Left ventricle myocardium inferior (tissue), 1 donor: ENCODE data around the gene FAM3D. TPM values are rescaled to one million over a fixed set of nuclear protein-coding genes. Genes with fewer than 3 reads are reported as not detected.
A peak's percentile ranks its signal among the peaks of the same experiment; 100 is the strongest.

ENCODE experiments used
- DNase-seq: peaks from one replicate; pipeline ENCODE4 v3.0.0-alpha.2; 2020
- H3K27ac ChIP-seq: fragments of 200-600 bp; replicated peaks from 2 replicates; pipeline ENCODE4 v1.8.0; 2021
- H3K27me3 ChIP-seq: fragments of 200-600 bp; 2 replicates; pipeline ENCODE4 v1.8.0; 2021; ENCODE audit warnings: low read depth
- H3K36me3 ChIP-seq: fragments of 200-600 bp; 2 replicates; pipeline ENCODE4 v1.8.0; 2021
- H3K4me1 ChIP-seq: fragments of 200-600 bp; 2 replicates; pipeline ENCODE4 v1.8.0; 2021
- H3K4me3 ChIP-seq: fragments of 200-600 bp; 2 replicates; pipeline ENCODE4 v1.8.0; 2021; ENCODE audit warnings: mild to moderate bottlenecking, moderate library complexity
- H3K9me3 ChIP-seq: fragments of 200-600 bp; replicated peaks from 2 replicates; pipeline ENCODE4 v1.8.0; 2021
- intact Hi-C: fragments of 100-400 bp; cut with micrococcal nuclease; formaldehyde crosslinking; loops from one replicate; pipeline ENCODE4 v1.11.0; 2022
- total RNA-seq: library from RNA; stranded (reverse); fragmentation: NEBNext Ultra II Directional; extraction: Animal tissue kit (Norgen Biotek cat#: 25700); gene quantifications from one replicate; pipeline ENCODE4 v1.2.1, GENCODE V29; 2021
- TF ChIP-seq, protein P1 (sequence below): fragments of 200-600 bp; IDR thresholded peaks from 2 replicates; pipeline ENCODE4 v1.8.0; 2021; ENCODE audit warnings: antibody characterized with exemption, mild to moderate bottlenecking, borderline replicate concordance
- donor health status: DM: no; HTN: yes; CAD: no; lungs with severe emphysema.

Gene FAM3D
- total RNA-seq, 1 donor from 2014 or later: 0.16 TPM

DNA sequence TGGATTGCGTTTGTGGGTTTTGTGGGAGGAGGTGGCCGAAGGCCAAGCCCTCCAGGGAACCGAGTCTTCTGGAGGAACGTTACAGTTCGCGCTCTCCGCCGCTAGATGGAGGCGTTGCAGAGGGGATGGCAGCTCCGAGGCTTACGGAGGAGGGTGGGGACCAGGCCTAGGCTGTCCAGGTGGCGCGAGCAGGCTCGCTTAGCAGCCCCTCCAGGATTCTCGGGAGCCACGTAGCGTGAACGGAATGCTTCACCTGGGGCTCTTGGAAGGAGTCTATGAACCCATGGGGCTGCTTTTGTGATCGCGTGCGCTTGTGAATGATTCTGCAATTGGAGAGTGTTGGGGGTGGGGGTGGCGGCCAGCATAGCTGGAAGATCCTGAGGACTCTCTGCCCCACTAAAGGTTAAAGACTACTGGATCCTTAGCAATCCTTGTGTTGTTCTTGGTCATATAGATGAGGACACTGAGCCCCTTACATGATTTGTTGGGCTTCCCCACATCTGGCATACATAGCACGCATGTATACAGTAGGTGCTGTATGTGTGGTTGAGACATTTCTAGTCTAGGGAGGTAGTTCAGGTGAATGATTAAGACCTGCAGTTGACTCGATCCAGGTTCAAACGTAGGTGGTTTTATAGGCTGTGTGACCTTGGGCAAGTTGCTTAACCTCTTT lies 25.7 kb downstream of the FAM3D start:
- Histone ChIP-seq H3K4me1 (peaks cover 5% of the 10 kb centered on the region), H3K36me3 (no peaks in the 10 kb centered on the region), H3K4me3 (no peak overlapping the region), H3K27me3 (peaks cover 13% of the 10 kb centered on the region), H3K9me3 (no peaks in the 10 kb centered on the region), H3K27ac (no peak overlapping the region)
- intact Hi-C loops: no loop called here
- TF ChIP-seq, protein P1, sequence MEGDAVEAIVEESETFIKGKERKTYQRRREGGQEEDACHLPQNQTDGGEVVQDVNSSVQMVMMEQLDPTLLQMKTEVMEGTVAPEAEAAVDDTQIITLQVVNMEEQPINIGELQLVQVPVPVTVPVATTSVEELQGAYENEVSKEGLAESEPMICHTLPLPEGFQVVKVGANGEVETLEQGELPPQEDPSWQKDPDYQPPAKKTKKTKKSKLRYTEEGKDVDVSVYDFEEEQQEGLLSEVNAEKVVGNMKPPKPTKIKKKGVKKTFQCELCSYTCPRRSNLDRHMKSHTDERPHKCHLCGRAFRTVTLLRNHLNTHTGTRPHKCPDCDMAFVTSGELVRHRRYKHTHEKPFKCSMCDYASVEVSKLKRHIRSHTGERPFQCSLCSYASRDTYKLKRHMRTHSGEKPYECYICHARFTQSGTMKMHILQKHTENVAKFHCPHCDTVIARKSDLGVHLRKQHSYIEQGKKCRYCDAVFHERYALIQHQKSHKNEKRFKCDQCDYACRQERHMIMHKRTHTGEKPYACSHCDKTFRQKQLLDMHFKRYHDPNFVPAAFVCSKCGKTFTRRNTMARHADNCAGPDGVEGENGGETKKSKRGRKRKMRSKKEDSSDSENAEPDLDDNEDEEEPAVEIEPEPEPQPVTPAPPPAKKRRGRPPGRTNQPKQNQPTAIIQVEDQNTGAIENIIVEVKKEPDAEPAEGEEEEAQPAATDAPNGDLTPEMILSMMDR: peak; percentile 88
- peak; percentile 70 for DNase-seq

DNA sequence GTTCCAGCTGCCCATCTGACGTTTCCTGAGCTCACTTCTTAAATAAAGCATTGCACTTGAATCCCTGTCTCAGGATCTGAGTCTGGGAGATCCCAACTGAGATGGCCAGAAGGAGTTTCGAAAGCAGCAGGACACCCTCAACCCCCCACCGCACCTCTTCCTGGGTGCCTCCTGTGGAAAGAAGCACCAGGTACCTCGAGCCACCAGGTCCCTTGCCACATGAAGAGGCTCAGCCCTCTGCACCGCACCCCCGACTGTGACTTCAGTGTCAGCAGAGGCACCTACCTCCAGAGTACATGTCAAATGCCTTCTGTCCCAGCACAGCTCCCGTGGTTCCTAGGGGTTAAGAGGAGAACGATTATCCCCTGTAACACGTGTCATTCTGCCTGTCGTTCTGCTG lies 26.7 kb downstream of the FAM3D start:
- Histone ChIP-seq H3K27me3 (peaks cover 22% of the 10 kb centered on the region), H3K36me3 (no peaks in the 10 kb centered on the region), H3K4me3 (no peak overlapping the region), H3K9me3 (no peaks in the 10 kb centered on the region), H3K4me1 (peaks cover 5% of the 10 kb centered on the region), H3K27ac (no peak overlapping the region)
- TF ChIP-seq, protein P1: no peak
- DNase-seq: no peak
- intact Hi-C loops: loop anchor here (10.0 kb wide), 1 partner anchor 325 kb away; no protein-coding TSS in a partner anchor

DNA sequence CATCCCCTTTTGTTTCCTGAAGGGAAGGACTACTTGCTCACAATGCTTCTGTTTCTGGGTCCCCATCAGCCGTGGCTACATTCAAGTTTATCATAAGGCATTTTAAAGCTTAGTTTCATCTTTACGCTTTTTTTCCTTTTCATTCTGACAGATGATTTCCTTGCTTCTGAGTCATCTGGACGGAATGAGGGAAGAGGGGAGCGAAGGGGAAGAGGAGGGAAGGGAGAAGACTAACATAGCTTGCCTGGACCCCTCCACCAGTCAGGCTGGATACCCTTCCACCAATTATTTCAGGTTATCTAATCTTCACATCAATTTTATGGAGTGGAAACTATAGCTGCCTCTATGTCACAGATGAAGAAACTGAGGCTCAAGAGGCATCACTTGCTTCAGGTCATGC lies 27.6 kb downstream of the FAM3D start:
- TF ChIP-seq, protein P1: no peak
- Histone ChIP-seq H3K27ac (no peak overlapping the region), H3K4me1 (peaks cover 5% of the 10 kb centered on the region), H3K9me3 (no peaks in the 10 kb centered on the region), H3K36me3 (no peaks in the 10 kb centered on the region), H3K4me3 (no peak overlapping the region), H3K27me3 (peaks cover 29% of the 10 kb centered on the region)
- DNase-seq: no peak
- intact Hi-C loops: loop anchor here (10.0 kb wide), 1 partner anchor 324 kb away; no protein-coding TSS in a partner anchor

DNA sequence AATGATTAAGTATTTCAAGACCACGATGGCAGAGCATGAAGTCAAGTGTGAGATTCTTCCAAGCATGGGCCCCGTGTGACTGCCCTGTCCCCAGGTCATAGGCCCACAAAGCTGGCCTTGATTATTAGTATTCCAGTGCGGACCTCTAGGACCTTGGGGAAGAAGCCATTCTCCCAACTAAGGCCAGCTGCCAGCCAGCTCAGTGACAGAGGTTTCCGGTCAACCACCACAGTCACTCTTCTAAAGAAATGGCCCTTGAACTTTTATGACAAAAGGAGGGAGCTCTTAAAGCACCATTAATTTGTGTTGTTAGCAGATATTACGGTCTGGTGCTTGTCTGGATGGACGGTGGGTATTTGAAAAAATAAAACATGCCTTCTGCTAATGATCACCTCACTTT lies 28.0 kb downstream of the FAM3D start:
- intact Hi-C loops: loop anchor here (10.0 kb wide), 1 partner anchor 324 kb away; no protein-coding TSS in a partner anchor
- DNase-seq: no peak
- H3K4me1 ChIP-seq: peaks cover 9% of the 10 kb centered on the region
- H3K9me3 ChIP-seq: no peaks in the 10 kb centered on the region
- H3K27ac ChIP-seq: no peak overlapping the region
- peaks cover 33% of the 10 kb centered on the region for H3K27me3 ChIP-seq
- no peak overlapping the region for H3K4me3 ChIP-seq
- no peaks in the 10 kb centered on the region for H3K36me3 ChIP-seq
- TF ChIP-seq, protein P1: no peak

DNA sequence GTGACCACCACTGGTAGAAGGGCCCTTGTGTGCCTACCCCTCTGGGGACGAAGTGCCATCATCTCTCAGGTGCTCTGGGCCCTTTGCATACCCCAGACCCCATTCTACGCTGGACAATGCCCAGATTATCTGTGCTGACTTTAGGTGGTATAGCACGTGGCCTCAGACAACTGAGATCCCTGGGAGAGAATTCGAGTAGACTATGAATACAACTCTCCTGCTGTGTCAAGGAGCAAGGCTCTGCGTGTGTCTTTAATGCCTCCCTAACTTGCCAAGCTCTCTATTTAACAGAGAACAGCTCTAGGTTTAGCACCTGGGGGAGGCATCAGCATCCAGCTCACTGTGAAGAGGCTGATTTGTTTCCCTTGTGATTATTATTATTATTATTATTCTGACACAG lies 29.1 kb downstream of the FAM3D start:
- Histone ChIP-seq H3K4me3 (no peak overlapping the region), H3K27ac (no peak overlapping the region), H3K4me1 (peaks cover 10% of the 10 kb centered on the region), H3K27me3 (peaks cover 34% of the 10 kb centered on the region), H3K9me3 (no peaks in the 10 kb centered on the region), H3K36me3 (no peaks in the 10 kb centered on the region)
- intact Hi-C loops: loop anchor here (10.0 kb wide), 1 partner anchor 323 kb away; no protein-coding TSS in a partner anchor
- DNase-seq: no peak
- TF ChIP-seq, protein P1: no peak
